ENCODE data around the gene PRKX. TPM values are rescaled to one million over a fixed set of nuclear protein-coding genes. Genes with fewer than 3 reads are reported as not detected.

Gene PRKX
- total RNA-seq, 1 experiment from 2014 or later: 20.5 TPM

- in situ Hi-C loops (cut with HindIII; ENCODE audit: low pct_unique_long_range_greater_than_20kb, low sequenced_read_pairs): no loop called here
- H3K27me3 ChIP-seq (ENCODE audit: control insufficient read depth, insufficient read depth, low read length): no peaks in the 10 kb centered on the region
- no peak for ATAC-seq
- H3K4me3 ChIP-seq (ENCODE audit: low read depth in 2 of 2, low read length in 2 of 2): no peak overlapping the region
- no peaks in the 10 kb centered on the region for H3K36me3 ChIP-seq (ENCODE audit: control insufficient read depth, insufficient read depth, low read length)
- TF ChIP-seq TCF7L2 (IDR thresholded peaks at IDR 0.05; ENCODE audit: low read depth, low read length) (no peak), REST (IDR thresholded peaks at IDR 0.05; ENCODE audit: insufficient read depth in 1 of 2, low read depth in 2 of 2, low read length in 1 of 2) (no peak), SIN3A (IDR thresholded peaks at IDR 0.05; ENCODE audit: borderline replicate concordance, insufficient read depth, low read depth, low read length) (no peak), CTCF (IDR thresholded peaks at IDR 0.05) (no peak), POLR2AphosphoS5 (IDR thresholded peaks at IDR 0.05; ENCODE audit: low read depth, low read length) (no peak)
- H3K9me3 ChIP-seq (ENCODE audit: control insufficient read depth, insufficient read depth, low read depth, low read length): no peaks in the 10 kb centered on the region
- ChIA-PET CTCF (no interaction called here), POLR2A (no interaction called here)
- DNase-seq (ENCODE audit: low read depth, low spot score): no peak
- intact Hi-C loops (cut with micrococcal nuclease; ENCODE audit: unreplicated experiment): no loop called here
- no TSS peak for BruUV-seq (replicated peaks)
- H3K4me1 ChIP-seq (ENCODE audit: control insufficient read depth, insufficient read depth, low read length): no peaks in the 10 kb centered on the region
- H3K27ac ChIP-seq (ENCODE audit: low read length): no peak overlapping the region
These were observed 35.1 kb downstream of the PRKX start for GRCh38 chrX:3678328-3678727.

- H3K4me3 ChIP-seq (ENCODE audit: low read depth in 2 of 2, low read length in 2 of 2): no peak overlapping the region
- ChIA-PET POLR2A (no interaction called here), CTCF (no interaction called here)
- H3K9me3 ChIP-seq (ENCODE audit: control insufficient read depth, insufficient read depth, low read depth, low read length): no peaks in the 10 kb centered on the region
- H3K27me3 ChIP-seq (ENCODE audit: control insufficient read depth, insufficient read depth, low read length): no peaks in the 10 kb centered on the region
- no peak for TF ChIP-seq REST (IDR thresholded peaks at IDR 0.05; ENCODE audit: insufficient read depth in 1 of 2, low read depth in 2 of 2, low read length in 1 of 2)
- no peak for TF ChIP-seq TCF7L2 (IDR thresholded peaks at IDR 0.05; ENCODE audit: low read depth, low read length)
- no peak for TF ChIP-seq SIN3A (IDR thresholded peaks at IDR 0.05; ENCODE audit: borderline replicate concordance, insufficient read depth, low read depth, low read length)
- TF ChIP-seq CTCF (IDR thresholded peaks at IDR 0.05): no peak
- no peak for TF ChIP-seq POLR2AphosphoS5 (IDR thresholded peaks at IDR 0.05; ENCODE audit: low read depth, low read length)
- in situ Hi-C loops (cut with HindIII; ENCODE audit: low pct_unique_long_range_greater_than_20kb, low sequenced_read_pairs) (no loop called here), intact Hi-C loops (cut with micrococcal nuclease; ENCODE audit: unreplicated experiment) (no loop called here)
- no peaks in the 10 kb centered on the region for H3K36me3 ChIP-seq (ENCODE audit: control insufficient read depth, insufficient read depth, low read length)
- no TSS peak for BruUV-seq (replicated peaks)
- no peak overlapping the region for H3K27ac ChIP-seq (ENCODE audit: low read length)
- DNase-seq (ENCODE audit: low read depth, low spot score) (no peak), ATAC-seq (no peak)
- H3K4me1 ChIP-seq (ENCODE audit: control insufficient read depth, insufficient read depth, low read length): no peaks in the 10 kb centered on the region
These were observed 38.6 kb downstream of the PRKX start for GRCh38 chrX:3674881-3675280.
